Measurements from ENCODE around the gene GDF10.

- TF ChIP-seq POLR2A (IDR thresholded peaks at IDR 0.05) (no peak), CTCF (IDR thresholded peaks at IDR 0.05) (no peak), POLR2AphosphoS5 (IDR thresholded peaks at IDR 0.05) (no peak), EP300 (IDR thresholded peaks at IDR 0.05; ENCODE audit: low read depth) (no peak)
These were observed 9.7 kb upstream of the GDF10 start for GRCh38 chr10:47290338-47290737.

Measured in transverse colon (tissue), 4 donors.